Spinal cord (tissue), 4 donors: ENCODE measurements around the gene GASK1A. TPM values are rescaled to one million over a fixed set of nuclear protein-coding genes. Genes with fewer than 3 reads are reported as not detected.

Experiments used
- polyA plus RNA-seq, 2 donors: library from polyadenylated mRNA; unstranded; fragments of 120-200 nt; gene quantifications; one replicate each; pipeline ENCODE4 v1.2.1, GENCODE V29; 2013; ENCODE audit not compliant: insufficient read length in 2 of 2
- total RNA-seq, 2 donors: library from RNA; depleted of rRNA in 1 of 2; stranded (reverse); fragments of 120-200 nt in 1 of 2; fragments of >200 nt in 1 of 2; gene quantifications; one replicate each; pipeline versions ENCODE4 v1.2.3 to v1.2.4, GENCODE V29; 2013 to 2014

GASK1A gene
- total and polyA plus RNA-seq, 4 donors: 5.2 to 40.1 (median 16.3) TPM

Other genes with a start within 250 kb of the GASK1A start
- 10 to 100 TPM in 1 of 2 donors, 1 to 10 TPM in 1; 2.7 to 15.0 TPM for gene CCDC13, start 206.1 kb upstream of the GASK1A start, total RNA-seq
- 1 to 10 TPM; 5.9 to 6.3 TPM for gene CCDC13, start 206.1 kb upstream of the GASK1A start, polyA plus RNA-seq
- gene HIGD1A, start 174.8 kb upstream of the GASK1A start, total RNA-seq: 100 to 1,000 TPM; 136 to 200 TPM
- gene HIGD1A, start 174.8 kb upstream of the GASK1A start, polyA plus RNA-seq: 100 to 1,000 TPM; 163 to 194 TPM
- 1 to 10 TPM; 1.3 to 2.5 TPM for gene ACKR2, start 169.9 kb upstream of the GASK1A start, total RNA-seq
- gene ACKR2, start 169.9 kb upstream of the GASK1A start, polyA plus RNA-seq: under 1 TPM; 0.65 to 0.98 TPM
- not detected for gene CYP8B1, start 103.4 kb upstream of the GASK1A start, total RNA-seq
- under 1 TPM; 0.08 to 0.09 TPM for gene CYP8B1, start 103.4 kb upstream of the GASK1A start, polyA plus RNA-seq
- 10 to 100 TPM; 15.8 to 27.5 TPM for gene ZNF662, start 73.2 kb upstream of the GASK1A start, total RNA-seq
- gene ZNF662, start 73.2 kb upstream of the GASK1A start, polyA plus RNA-seq: 10 to 100 TPM; 23.1 to 26.9 TPM
- gene POMGNT2, start 126.8 kb downstream of the GASK1A start, total RNA-seq: 10 to 100 TPM; 21.0 to 34.3 TPM
- 10 to 100 TPM; 43.2 to 44.4 TPM for gene POMGNT2, start 126.8 kb downstream of the GASK1A start, polyA plus RNA-seq